Sigmoid colon (tissue), 7 donors: Measurements from ENCODE around the gene DGKK. TPM values are rescaled to one million over a fixed set of nuclear protein-coding genes. Genes with fewer than 3 reads are reported as not detected.

Experiments
- DNase-seq: peaks from one replicate; pipeline ENCODE4 v3.0.0-alpha.2; 2019
- H3K27ac ChIP-seq, 4 donors: fragments of 200-600 bp; sonication (generic); one replicate each; pipeline ENCODE4 v1.5.1; 2016 to 2019; ENCODE audit warnings: mild to moderate bottlenecking in 1 of 4
- H3K27me3 ChIP-seq, 3 donors: fragments of 200-600 bp; sonication (generic); one replicate each; pipeline ENCODE4 v1.5.1; 2019; ENCODE audit warnings: mild to moderate bottlenecking in 1 of 3
- H3K36me3 ChIP-seq, 4 donors: fragments of 200-600 bp; sonication (generic); one replicate each; pipeline ENCODE4 v1.5.1; 2016 to 2019
- H3K4me1 ChIP-seq, 4 donors: fragments of 200-600 bp; sonication (generic); one replicate each; pipeline ENCODE4 v1.5.1; 2017 to 2019
- H3K4me3 ChIP-seq, 4 donors: fragments of 200-600 bp; sonication (generic); one replicate each; pipeline ENCODE4 v1.5.1; 2017 to 2019; ENCODE audit warnings: mild to moderate bottlenecking in 2 of 4, moderate library complexity in 1 of 4
- H3K9me3 ChIP-seq, 4 donors: fragments of 200-600 bp in 3 of 4; sonication (generic) in 3 of 4; one replicate each; pipeline versions ENCODE4 v1.5.1 to v1.6.1; 2013 to 2019
- EP300 ChIP-seq, 4 donors: sonication (generic); formaldehyde crosslinking; IDR thresholded peaks; one replicate each; pipeline ENCODE4 v1.6.1; 2017; ENCODE audit warnings: antibody characterized with exemption in 4 of 4
- POLR2A ChIP-seq, 2 donors: fragments of 450-650 bp; IDR thresholded peaks; one replicate each; pipeline ENCODE4 v1.6.1; 2016; ENCODE audit warnings: antibody characterized with exemption in 2 of 2, mild to moderate bottlenecking in 2 of 2, moderate library complexity in 2 of 2
- POLR2AphosphoS5 ChIP-seq, 4 donors: sonication (generic); formaldehyde crosslinking; IDR thresholded peaks; one replicate each; pipeline ENCODE4 v1.6.1; 2017; ENCODE audit warnings: antibody characterized with exemption in 4 of 4
- WGBS, 2 donors: extraction: QIAGEN DNeasy Blood & Tissue Kit; methylation state at CpG; one replicate each; pipeline ENCODE4 v1.1.7; 2013; 5-methylcytosine and 5-hydroxymethylcytosine counted together
- intact Hi-C: fragments of 100-400 bp; cut with DNase I; formaldehyde crosslinking; loops from one replicate; pipeline ENCODE4 v1.15.1; 2023
- polyA plus RNA-seq, 3 donors: library from polyadenylated mRNA; stranded (reverse); fragments of 200-250 nt; gene quantifications; one replicate each; pipeline ENCODE4 v1.2.3, GENCODE V29; 2013
- total RNA-seq, 4 donors: library from RNA; depleted of rRNA; stranded (reverse); fragments of >200 nt; gene quantifications; one replicate each; pipeline ENCODE4 v1.1.0, GENCODE V29; 2016
- TF ChIP-seq, protein P1 (sequence below), 4 experiments: fragments of 450-650 bp in 3 of 4; fragments of 200-600 bp in 1 of 4; IDR thresholded peaks; one replicate each; pipeline ENCODE4 v1.5.1; 2016 to 2019; ENCODE audit warnings: antibody characterized with exemption in 4 of 4, mild to moderate bottlenecking in 3 of 4, moderate library complexity in 2 of 4
- donor health status: healthy with polysubstance abuse.
- donor health status: Bipolar disorder and iron deficiency.
- donor health status: healthy.

Gene DGKK
- total and polyA plus RNA-seq, 7 donors: under 0.01 TPM; not detected in 6

GRCh38 chrX:50431623-50432022 lies 39.0 kb downstream of the DGKK start:
- Histone ChIP-seq H3K4me3 (no peak overlapping the region), H3K27me3 (no peaks in the 10 kb centered on the region), H3K27ac (no peak overlapping the region), H3K36me3 (no peaks in the 10 kb centered on the region), H3K9me3 (no peaks in the 10 kb centered on the region), H3K4me1 (no peaks in the 10 kb centered on the region)
- intact Hi-C loops: no loop called here
- DNase-seq: no peak
- 78 to 82% methylated on average over 3 of the region's 3 CpGs for WGBS, 2 donors
- TF ChIP-seq POLR2A (IDR thresholded peaks at IDR 0.05) (no peak), POLR2AphosphoS5 (IDR thresholded peaks at IDR 0.05) (no peak), EP300 (IDR thresholded peaks at IDR 0.05) (no peak)
- TF ChIP-seq, protein P1, sequence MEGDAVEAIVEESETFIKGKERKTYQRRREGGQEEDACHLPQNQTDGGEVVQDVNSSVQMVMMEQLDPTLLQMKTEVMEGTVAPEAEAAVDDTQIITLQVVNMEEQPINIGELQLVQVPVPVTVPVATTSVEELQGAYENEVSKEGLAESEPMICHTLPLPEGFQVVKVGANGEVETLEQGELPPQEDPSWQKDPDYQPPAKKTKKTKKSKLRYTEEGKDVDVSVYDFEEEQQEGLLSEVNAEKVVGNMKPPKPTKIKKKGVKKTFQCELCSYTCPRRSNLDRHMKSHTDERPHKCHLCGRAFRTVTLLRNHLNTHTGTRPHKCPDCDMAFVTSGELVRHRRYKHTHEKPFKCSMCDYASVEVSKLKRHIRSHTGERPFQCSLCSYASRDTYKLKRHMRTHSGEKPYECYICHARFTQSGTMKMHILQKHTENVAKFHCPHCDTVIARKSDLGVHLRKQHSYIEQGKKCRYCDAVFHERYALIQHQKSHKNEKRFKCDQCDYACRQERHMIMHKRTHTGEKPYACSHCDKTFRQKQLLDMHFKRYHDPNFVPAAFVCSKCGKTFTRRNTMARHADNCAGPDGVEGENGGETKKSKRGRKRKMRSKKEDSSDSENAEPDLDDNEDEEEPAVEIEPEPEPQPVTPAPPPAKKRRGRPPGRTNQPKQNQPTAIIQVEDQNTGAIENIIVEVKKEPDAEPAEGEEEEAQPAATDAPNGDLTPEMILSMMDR (IDR thresholded peaks at IDR 0.05): no peak

DNA sequence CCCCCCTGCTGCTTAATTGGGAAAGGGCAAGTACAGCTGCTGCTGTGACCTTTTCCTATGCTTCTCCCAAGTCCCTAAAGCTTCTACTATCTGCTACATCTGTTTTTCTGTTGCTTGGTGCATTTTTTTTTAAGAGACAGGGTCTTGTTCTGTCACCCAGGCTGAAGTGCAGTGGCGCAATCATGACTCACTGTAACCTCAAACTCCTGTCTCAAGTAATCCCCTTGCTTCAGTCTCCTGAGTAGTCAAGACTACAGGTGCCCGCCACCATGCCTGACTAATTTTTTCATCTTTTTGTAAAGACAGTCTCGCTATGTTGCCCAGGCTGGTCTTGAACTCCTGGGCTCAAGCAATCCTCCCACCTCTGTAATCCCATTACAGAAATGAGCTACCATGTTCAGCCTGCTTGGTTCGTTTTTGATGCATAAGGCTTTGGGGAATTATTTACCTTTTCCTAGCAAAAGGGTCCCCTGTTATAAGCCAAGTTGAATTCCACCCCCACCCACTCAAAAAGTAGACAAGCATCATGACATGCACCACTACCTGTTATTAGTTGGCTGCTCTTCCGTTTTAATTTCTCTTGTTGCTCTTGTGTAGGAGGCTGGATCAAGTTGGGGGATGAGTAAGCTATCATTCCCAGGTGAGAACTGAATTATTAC lies 39.6 kb downstream of the DGKK start:
- no peaks in the 10 kb centered on the region for H3K4me1 ChIP-seq
- no peaks in the 10 kb centered on the region for H3K36me3 ChIP-seq
- WGBS, 2 donors: 84 to 89% methylated on average over 5 of the region's 5 CpGs

GRCh38 chrX:50428174-50428573 lies 42.5 kb downstream of the DGKK start:
- H3K9me3 ChIP-seq: no peaks in the 10 kb centered on the region
- no peaks in the 10 kb centered on the region for H3K27me3 ChIP-seq
- no peak overlapping the region for H3K27ac ChIP-seq
- TF ChIP-seq, protein P1 (IDR thresholded peaks at IDR 0.05): no peak
- TF ChIP-seq POLR2AphosphoS5 (IDR thresholded peaks at IDR 0.05): no peak
- TF ChIP-seq POLR2A (IDR thresholded peaks at IDR 0.05): no peak
- no peak for TF ChIP-seq EP300 (IDR thresholded peaks at IDR 0.05)
- H3K4me3 ChIP-seq: no peak overlapping the region
- intact Hi-C loops: no loop called here
- no peaks in the 10 kb centered on the region for H3K4me1 ChIP-seq
- 74 to 92% methylated on average over 1 of the region's 1 CpG for WGBS, 2 donors
- no peaks in the 10 kb centered on the region for H3K36me3 ChIP-seq
- DNase-seq: no peak

More for the DNA sequence above, 39.6 kb downstream of the DGKK start:
- DNase-seq: no peak
- no peaks in the 10 kb centered on the region for H3K27me3 ChIP-seq
- TF ChIP-seq, protein P1 (IDR thresholded peaks at IDR 0.05): no peak
- no peak for TF ChIP-seq POLR2AphosphoS5 (IDR thresholded peaks at IDR 0.05)
- TF ChIP-seq EP300 (IDR thresholded peaks at IDR 0.05): no peak
- TF ChIP-seq POLR2A (IDR thresholded peaks at IDR 0.05): no peak
- H3K4me3 ChIP-seq: no peak overlapping the region
- H3K9me3 ChIP-seq: no peaks in the 10 kb centered on the region
- H3K27ac ChIP-seq: no peak overlapping the region
- intact Hi-C loops: no loop called here

- Histone ChIP-seq H3K27me3 (no peaks in the 10 kb centered on the region), H3K36me3 (no peaks in the 10 kb centered on the region), H3K4me1 (no peaks in the 10 kb centered on the region), H3K4me3 (no peak overlapping the region), H3K9me3 (no peaks in the 10 kb centered on the region), H3K27ac (no peak overlapping the region)
- no peak for DNase-seq
- intact Hi-C loops: no loop called here
- 91 to 93% methylated on average over 2 of the region's 2 CpGs for WGBS, 2 donors
- no peak for TF ChIP-seq EP300 (IDR thresholded peaks at IDR 0.05)
- TF ChIP-seq POLR2A (IDR thresholded peaks at IDR 0.05): no peak
- TF ChIP-seq, protein P1 (IDR thresholded peaks at IDR 0.05): no peak
- TF ChIP-seq POLR2AphosphoS5 (IDR thresholded peaks at IDR 0.05): no peak
Measured at GRCh38 chrX:50407976-50408375, 62.6 kb downstream of the DGKK start.

DNA sequence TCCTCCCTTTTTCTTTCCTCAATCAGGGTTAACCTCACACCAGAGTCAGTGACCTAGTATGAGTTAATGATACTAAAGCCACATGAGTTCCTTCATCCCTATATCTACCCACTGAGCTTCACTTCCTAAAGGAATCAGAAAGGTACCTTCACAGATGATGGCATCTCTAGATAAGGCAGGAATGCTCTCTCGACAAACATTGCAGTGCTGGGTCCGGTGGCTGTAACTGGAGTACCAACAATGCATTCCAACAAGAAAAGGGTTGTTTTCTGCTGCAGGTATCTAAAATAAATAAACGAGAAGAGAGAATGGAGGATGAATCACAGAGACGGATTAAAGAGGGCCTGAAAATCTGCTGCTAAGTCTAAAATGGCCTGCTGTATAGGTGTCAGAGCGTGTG lies 66.7 kb downstream of the DGKK start:
- no peak for TF ChIP-seq EP300 (IDR thresholded peaks at IDR 0.05)
- TF ChIP-seq POLR2A (IDR thresholded peaks at IDR 0.05): no peak
- TF ChIP-seq, protein P1 (IDR thresholded peaks at IDR 0.05): no peak
- TF ChIP-seq POLR2AphosphoS5 (IDR thresholded peaks at IDR 0.05): no peak
- H3K36me3 ChIP-seq: no peaks in the 10 kb centered on the region
- intact Hi-C loops: no loop called here
- WGBS, 2 donors: 77 to 88% methylated on average over 5 of the region's 5 CpGs
- H3K4me1 ChIP-seq: no peaks in the 10 kb centered on the region
- H3K4me3 ChIP-seq: no peak overlapping the region
- H3K27ac ChIP-seq: no peak overlapping the region
- DNase-seq: no peak
- H3K9me3 ChIP-seq: no peaks in the 10 kb centered on the region
- no peaks in the 10 kb centered on the region for H3K27me3 ChIP-seq
